Stimulated activated naive B cell treated with anti-CD40 and anti-IgM and Interleukin-4, amounts not matched to agents 10 μg/mL and 1 μg/mL and 100 μg/mL, for 72 hours (primary cell): Measurements from ENCODE around the gene CD68.
A peak's percentile ranks its signal among the peaks of the same experiment; 100 is the strongest.

Experiments used
- ATAC-seq, 2 donors: fragments of 150-1000 bp; cut with Tn5 transposase; replicated peaks; 2 replicates each; pipeline ENCODE4 v1.10.0; 2021; ENCODE audit warnings: moderate library complexity in 1 of 2
- DNase-seq: peaks from one replicate; pipeline ENCODE4 v3.0.0; 2021
- H3K27ac Mint-ChIP-seq: one replicate; pipeline ENCODE4 v1.8.0; 2022; ENCODE audit warnings: mild to moderate bottlenecking, mixed read lengths
- H3K27me3 Mint-ChIP-seq, 2 donors: one replicate each; pipeline ENCODE4 v1.8.0; 2022; ENCODE audit warnings: mixed read lengths in 2 of 2
- H3K36me3 Mint-ChIP-seq, 2 donors: one replicate each; pipeline ENCODE4 v1.8.0; 2022; ENCODE audit warnings: mixed read lengths in 2 of 2, mild to moderate bottlenecking in 1 of 2
- H3K4me1 Mint-ChIP-seq, 2 donors: one replicate each; pipeline ENCODE4 v1.8.0; 2022; ENCODE audit warnings: mixed read lengths in 2 of 2, mild to moderate bottlenecking in 1 of 2
- H3K4me3 Mint-ChIP-seq, 2 donors: one replicate each; pipeline ENCODE4 v1.8.0; 2022; ENCODE audit warnings: mild to moderate bottlenecking in 2 of 2, mixed read lengths in 2 of 2, moderate library complexity in 1 of 2
- H3K9me3 Mint-ChIP-seq, 2 donors: one replicate each; pipeline ENCODE4 v1.8.0; 2022; ENCODE audit warnings: mixed read lengths in 2 of 2, mild to moderate bottlenecking in 1 of 2

The CD68 gene

DNA sequence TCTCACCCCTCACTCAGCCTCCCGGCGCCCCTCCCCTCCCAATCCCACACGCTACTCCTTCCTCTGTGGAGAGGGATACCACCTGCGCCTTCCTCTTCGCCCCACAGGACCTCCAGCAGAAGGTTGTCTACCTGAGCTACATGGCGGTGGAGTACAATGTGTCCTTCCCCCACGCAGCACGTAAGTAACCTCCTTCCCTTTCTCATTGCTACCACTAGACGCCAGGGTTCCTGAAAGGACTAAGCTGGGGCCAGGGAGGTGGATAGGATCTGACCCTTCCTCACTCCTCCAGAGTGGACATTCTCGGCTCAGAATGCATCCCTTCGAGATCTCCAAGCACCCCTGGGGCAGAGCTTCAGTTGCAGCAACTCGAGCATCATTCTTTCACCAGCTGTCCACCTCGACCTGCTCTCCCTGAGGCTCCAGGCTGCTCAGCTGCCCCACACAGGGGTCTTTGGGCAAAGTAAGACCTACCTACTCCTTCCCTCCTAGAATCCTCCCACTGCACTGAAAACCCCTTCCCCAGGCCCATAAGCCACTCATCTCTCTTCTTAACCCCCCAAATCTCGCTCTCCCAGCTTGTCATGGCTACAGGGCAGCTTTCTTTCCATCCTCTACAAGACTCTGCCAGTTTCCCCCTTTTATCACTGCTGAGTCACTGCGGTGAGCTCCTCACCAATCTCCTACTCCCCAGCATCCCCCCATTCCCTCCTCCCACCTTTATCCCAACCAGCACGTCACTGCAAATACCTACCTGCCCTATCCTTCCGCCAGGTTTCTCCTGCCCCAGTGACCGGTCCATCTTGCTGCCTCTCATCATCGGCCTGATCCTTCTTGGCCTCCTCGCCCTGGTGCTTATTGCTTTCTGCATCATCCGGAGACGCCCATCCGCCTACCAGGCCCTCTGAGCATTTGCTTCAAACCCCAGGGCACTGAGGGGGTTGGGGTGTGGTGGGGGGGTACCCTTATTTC, 1.5 kb downstream of the CD68 start:
- DNase-seq = no peak
- no peak for ATAC-seq
- H3K36me3 Mint-ChIP-seq = peaks cover 70 to 85% of the 10 kb centered on the region in 2 donors

DNA sequence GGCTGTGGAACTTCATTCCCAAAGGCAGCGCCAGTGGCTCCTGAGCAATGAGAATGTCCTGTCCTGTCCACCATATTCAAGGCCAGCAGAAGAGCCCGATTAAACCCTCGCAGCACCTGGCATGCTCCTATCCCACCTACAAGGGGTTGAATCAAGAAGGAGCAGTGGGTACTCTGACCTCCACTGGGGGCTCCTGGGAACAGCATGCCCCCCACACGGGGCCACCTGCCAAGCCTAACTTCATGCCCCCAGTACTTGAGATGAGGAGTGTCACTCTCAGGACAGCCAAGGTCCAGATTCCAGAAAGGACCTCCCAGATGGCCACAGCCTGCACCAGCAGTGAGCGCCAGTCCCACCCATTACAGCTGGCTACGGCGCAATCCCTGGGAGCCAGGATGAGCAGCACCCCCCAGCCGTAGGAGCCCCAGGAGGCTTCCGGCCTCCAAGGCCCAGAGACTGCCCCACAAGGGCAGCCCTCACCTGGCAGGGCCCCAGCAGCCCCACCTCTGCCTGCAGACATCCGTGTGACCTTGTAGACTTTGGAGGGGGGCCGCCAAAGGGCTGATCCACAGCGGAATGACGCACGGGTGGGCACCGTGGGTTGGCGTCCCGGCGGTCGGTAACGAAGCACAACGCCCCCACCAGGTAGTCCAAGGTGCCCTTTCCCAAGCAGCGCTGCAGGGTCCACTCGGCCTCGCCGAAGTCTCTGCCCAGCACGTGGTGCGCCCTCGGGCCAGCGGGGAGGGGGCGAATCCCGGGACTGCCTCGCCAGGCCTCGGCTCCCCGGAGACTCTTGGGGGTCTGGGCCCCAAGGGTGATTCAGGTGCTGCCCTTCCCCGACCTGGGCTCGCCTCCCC, 3.2 kb downstream of the CD68 start:
- H3K27me3 Mint-ChIP-seq = no peaks in the 10 kb centered on the region
- H3K9me3 Mint-ChIP-seq = no peaks in the 10 kb centered on the region
- peak overlapping the region; percentile 95 to 97 for H3K4me3 Mint-ChIP-seq
- ATAC-seq (no peak), DNase-seq (no peak)
- peaks cover 65 to 79% of the 10 kb centered on the region in 2 donors for H3K36me3 Mint-ChIP-seq
- H3K27ac Mint-ChIP-seq = peak overlapping the region; percentile 100
- H3K4me1 Mint-ChIP-seq = peaks cover 52 to 82% of the 10 kb centered on the region in 2 donors

More for the DNA sequence above, 1.5 kb downstream of the CD68 start:
- Mint-ChIP-seq H3K4me1 (peaks cover 62 to 92% of the 10 kb centered on the region in 2 donors), H3K4me3 (peak overlapping the region; percentile 15 to 56), H3K27ac (peak overlapping the region; percentile 100), H3K9me3 (no peaks in the 10 kb centered on the region), H3K27me3 (no peaks in the 10 kb centered on the region)

DNA sequence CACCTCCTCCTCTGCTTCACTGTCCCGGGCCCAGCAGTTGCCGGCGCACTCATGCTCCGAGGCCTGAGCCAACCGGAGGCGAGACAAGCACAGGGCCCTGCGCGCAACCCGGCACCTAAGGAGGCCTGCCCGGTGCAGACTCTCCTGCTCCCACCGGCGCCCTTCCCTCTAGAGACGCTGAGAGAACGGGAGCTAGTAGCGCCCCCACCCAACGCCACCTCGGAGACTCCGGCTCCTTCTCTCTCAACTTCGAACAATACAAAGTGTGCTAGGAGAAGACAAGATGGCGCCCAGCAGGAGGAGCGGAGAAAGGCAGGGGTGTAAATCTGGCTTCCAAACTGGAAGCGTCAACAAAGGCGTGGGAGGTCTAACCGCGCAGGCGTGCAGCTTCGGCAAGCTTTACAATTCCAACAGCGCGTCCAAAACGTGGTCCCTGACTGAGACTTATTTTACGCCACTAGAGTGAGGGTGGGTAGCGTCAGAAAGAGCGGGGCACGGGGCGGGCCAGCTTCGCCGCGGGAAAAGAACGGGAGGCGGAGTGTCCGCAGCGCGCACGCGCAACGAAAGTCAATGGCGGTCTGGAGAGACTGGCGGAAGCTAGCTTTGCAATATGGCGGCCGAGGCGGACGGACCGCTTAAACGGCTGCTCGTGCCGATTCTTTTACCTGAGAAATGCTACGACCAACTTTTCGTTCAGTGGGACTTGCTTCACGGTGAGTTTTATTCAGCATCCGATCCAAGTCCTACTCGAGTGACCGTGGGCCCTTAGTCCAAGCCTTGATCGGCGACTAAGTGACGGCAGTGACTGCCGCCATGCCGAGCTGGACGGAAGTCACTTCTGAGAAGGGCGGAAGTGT, 4.0 kb downstream of the CD68 start, which contains the start of gene MPDU1:
Gene MPDU1 (plus strand): TSS at position 600 of the 857 bp plus-strand sequence. CDS start 11 bp downstream, at position 611.
- Mint-ChIP-seq H3K27ac (peak within 1 kb of the TSS; percentile 100), H3K36me3 (peaks cover 67 to 79% of the 10 kb centered on the region in 2 donors), H3K9me3 (no peaks in the 10 kb centered on the region), H3K4me1 (peaks cover 47 to 78% of the 10 kb centered on the region in 2 donors), H3K27me3 (no peaks in the 10 kb centered on the region), H3K4me3 (peak within 1 kb of the TSS; percentile 95 to 97)
- ATAC-seq (peak; percentile 75 to 80), DNase-seq (peak; percentile 95)

DNA sequence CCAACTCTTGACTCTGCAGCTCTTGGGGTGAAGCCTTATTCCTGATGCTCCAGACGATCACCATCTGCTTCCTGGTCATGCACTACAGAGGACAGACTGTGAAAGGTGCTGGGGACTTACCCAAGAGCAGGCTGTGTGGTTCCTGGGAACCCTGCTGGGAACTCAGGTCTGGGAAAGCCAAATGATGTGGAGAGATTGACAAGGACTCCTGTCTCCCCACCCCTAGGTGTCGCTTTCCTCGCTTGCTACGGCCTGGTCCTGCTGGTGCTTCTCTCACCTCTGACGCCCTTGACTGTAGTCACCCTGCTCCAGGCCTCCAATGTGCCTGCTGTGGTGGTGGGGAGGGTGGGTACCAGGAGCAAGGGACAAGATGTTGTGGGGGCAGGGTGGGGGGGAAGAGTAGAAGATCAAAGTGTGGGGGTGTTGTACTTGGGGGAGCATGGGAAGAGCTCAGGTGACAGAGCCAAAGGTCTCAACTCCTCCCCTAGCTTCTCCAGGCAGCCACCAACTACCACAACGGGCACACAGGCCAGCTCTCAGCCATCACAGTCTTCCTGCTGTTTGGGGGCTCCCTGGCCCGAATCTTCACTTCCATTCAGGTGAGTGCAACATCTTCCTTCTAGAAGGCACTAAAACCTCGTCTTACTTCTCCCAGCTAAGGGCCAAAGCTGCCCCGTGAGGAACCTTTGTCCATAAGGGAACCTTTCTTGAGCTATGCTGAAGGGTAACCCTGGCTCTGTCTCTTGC, 7.4 kb downstream of the CD68 start:
- Mint-ChIP-seq H3K27me3 (no peaks in the 10 kb centered on the region), H3K4me1 (peaks cover 20 to 60% of the 10 kb centered on the region in 2 donors), H3K36me3 (peaks cover 60 to 67% of the 10 kb centered on the region in 2 donors), H3K27ac (peak overlapping the region; percentile 59), H3K4me3 (no peak overlapping the region), H3K9me3 (no peaks in the 10 kb centered on the region)
- ATAC-seq (no peak), DNase-seq (no peak)

DNA sequence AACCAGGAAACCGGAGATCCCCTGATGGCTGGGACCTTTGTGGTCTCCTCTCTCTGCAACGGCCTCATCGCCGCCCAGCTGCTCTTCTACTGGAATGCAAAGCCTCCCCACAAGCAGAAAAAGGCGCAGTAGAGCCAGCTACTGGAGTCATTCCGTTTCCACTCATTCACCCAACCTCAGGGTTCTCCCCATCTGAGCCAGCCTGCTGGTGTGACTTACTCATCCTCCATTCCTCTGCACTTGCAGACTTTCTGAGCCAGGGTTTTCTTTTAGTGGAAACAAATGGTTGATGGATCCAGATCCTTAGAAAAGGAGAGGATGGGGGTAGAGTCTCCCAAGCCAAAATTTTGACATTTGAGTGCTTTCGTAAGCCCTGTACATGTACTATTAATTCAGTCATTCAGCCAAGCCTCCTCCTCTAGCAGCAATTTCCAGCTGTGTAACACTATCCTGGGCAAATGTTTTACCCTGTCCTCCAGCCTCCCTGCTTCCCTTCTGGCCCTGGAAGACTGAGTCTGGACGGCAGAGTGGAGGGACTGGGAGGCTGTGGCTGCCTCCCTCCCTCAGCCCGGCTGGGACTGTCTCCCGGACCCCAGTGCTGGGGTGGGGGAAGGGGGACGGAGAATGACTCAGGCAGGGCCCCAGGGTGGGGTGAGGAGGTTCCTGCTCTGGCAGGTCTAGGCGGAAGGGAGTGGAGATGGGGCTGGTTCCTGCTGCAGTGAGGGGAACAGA, 8.1 kb downstream of the CD68 start:
- DNase-seq (no peak), ATAC-seq (no peak)
- Mint-ChIP-seq H3K4me1 (peaks cover 13 to 53% of the 10 kb centered on the region in 2 donors), H3K4me3 (no peak overlapping the region), H3K27me3 (no peaks in the 10 kb centered on the region), H3K36me3 (peaks cover 54 to 67% of the 10 kb centered on the region in 2 donors), H3K9me3 (no peaks in the 10 kb centered on the region), H3K27ac (peak overlapping the region; percentile 59)

DNA sequence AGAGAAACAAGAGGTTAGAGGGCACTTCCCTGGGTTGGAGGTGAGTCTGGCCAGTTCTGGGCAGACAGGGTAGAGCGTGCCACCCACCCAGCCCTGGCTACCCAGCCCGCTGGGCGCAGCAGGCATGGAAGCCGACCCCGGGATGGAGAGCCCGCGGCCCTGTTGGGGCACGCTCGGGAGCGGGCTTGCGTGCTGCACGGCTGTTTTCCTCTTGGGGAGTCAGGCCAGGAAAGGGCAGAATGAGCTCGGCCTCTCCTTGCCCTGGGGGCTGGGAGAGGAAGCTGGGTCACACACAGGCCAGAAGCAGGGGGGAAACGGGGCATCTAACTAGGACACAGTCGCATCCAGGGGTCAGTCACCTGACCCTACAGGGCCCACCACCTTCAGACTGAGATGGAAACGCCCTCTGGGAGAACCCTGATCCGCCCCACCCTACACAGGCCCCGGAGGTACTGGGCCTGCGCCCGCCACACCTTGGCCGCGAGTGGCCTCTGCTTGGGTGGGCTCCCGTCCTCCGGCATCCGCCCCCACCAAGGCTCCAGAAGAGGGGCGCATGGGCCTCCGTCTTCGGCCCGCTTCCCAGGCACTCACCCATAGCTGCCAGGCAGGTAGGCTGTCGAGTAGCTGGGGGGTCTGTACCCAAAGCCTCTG, 9.2 kb downstream of the CD68 start:
- DNase-seq (no peak), ATAC-seq (no peak)
- Mint-ChIP-seq H3K27ac (no peak overlapping the region), H3K4me1 (peaks cover 8 to 45% of the 10 kb centered on the region in 2 donors), H3K9me3 (no peaks in the 10 kb centered on the region), H3K27me3 (no peaks in the 10 kb centered on the region), H3K36me3 (peaks cover 55 to 71% of the 10 kb centered on the region in 2 donors), H3K4me3 (no peak overlapping the region)

DNA sequence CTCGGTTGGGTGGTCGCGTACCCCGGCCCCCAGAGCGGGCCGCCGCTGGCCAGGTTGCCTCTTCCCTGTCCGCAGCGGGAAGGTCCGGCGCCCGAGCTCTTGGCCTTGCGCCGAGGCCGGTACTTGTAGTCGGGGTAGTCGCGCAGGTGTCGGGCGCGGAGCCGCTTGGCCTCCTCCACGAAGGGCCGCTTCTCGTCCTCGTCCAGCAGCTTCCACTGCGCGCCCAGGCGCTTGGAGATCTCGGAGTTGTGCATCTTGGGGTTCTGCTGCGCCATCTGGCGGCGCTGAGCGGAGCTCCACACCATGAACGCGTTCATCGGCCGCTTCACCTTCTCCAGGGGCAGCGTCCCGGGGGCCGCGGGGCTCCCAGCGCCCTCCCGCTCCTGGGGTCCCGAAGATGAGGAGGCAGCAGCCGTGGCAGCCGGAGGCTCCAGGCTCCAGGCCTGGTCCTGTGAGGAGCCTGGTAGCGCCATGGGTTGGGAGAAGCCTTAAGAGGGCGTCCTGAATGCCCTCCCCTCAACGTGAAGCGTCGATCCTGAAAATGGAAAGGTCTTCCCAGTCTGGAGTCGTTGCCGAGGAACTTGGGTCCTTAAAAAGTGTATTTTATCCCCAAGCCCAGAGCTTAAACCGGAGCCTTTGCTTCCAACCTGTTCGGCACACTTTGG, 9.9 kb downstream of the CD68 start:
- DNase-seq (peak; percentile 48), ATAC-seq (peak; percentile 90 to 92)
- Mint-ChIP-seq H3K4me3 (no peak overlapping the region), H3K27me3 (no peaks in the 10 kb centered on the region), H3K27ac (no peak overlapping the region), H3K36me3 (peaks cover 61 to 72% of the 10 kb centered on the region in 2 donors), H3K4me1 (peaks cover 8 to 43% of the 10 kb centered on the region in 2 donors), H3K9me3 (no peaks in the 10 kb centered on the region)

DNA sequence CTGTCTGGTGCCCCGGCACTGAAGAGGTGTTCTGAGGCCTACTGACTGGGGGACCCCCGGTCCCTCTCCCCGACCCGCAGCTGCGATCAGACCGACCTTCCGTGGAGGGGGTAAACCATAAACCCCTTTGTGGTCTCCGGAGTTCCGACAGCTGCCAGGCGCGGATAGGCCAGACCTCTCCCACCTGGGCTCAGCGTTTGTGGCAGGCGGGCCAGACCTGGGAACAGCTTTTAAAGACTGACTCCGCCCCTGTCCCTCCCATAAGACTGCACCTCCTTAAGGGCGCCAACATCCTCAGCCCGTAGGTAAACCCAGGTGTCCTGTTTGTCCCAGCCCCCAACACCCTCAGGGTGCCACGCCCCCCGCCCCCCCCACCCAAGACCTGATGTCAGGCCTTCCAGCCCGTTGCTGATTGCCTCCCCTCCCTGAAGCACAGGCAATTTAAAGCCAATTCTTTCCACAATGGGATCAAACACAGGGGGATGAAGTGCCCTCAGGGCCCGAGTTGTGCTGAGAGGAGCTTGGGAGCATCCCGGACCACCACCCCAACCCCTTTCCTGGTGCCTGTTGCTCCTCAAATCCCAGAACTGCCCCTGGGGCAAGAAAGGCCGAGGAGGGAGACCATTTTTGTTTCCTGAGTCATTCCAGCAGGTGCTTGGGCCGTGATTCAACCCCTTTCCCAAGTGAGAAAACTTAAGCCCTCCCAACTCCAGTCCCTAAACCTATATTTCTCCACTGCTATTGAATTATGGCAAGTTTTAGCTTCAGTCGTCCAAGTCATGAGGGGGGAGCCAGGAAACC, 10.7 kb downstream of the CD68 start, which contains the start of gene SOX15:
Gene SOX15 (minus strand): TSS at position 204 of the 801 bp plus-strand sequence. CDS start 418 bp downstream, outside the sequence.
- Mint-ChIP-seq H3K4me1 (peaks cover 3 to 35% of the 10 kb centered on the region in 2 donors), H3K27ac (peak within 1 kb of the TSS; percentile 51), H3K36me3 (peaks cover 56 to 70% of the 10 kb centered on the region in 2 donors), H3K4me3 (no peak within 1 kb of the TSS), H3K9me3 (no peaks in the 10 kb centered on the region), H3K27me3 (no peaks in the 10 kb centered on the region)
- peak in 1 of 2 donors; percentile 15 for ATAC-seq
- no peak for DNase-seq

DNA sequence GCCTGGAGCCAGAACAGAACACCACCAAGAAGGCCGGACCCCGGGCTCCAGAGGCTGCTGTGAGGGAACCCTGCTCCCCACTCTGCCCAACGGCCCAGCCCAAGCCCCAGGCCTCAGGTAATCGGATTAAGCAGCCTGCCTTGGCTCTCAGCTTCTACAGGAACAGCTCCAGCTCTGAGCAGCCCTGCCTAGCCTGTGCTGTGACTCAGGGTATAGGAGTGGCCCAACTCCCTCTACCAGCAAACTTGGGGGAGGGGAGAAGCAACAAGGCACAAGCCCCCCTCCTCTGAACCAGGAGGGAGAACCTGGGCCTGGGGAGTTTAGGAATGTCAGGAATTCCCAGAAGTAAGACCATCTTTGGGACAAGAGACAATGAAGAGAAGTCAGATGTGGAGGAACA, 11.3 kb downstream of the CD68 start:
- no peaks in the 10 kb centered on the region for H3K27me3 Mint-ChIP-seq
- H3K9me3 Mint-ChIP-seq = no peaks in the 10 kb centered on the region
- no peak overlapping the region for H3K4me3 Mint-ChIP-seq
- H3K4me1 Mint-ChIP-seq = peaks cover 2 to 29% of the 10 kb centered on the region in 2 donors
- DNase-seq (no peak), ATAC-seq (no peak)
- H3K27ac Mint-ChIP-seq = no peak overlapping the region
- H3K36me3 Mint-ChIP-seq = peaks cover 59 to 73% of the 10 kb centered on the region in 2 donors

DNA sequence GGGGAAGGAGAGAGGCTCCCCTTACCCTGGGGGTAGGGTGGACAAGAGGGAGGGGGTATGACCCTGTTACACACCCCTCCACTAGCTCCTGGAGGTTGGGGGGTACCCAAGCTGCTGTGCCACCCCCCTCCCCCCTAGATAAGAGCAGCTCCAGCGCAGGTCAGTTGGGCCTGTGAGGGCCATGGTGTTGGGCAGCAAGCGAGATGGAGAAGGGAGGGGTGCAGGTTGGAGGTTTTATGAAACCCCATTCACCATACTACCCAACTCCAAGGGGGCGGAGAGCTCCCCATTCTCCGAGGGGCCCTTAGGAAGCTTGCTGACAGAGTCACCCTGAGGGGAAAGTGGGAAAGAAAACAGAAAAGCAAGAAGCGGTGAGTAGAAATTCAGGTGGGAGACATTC, 12.2 kb downstream of the CD68 start:
- peaks cover 60 to 74% of the 10 kb centered on the region in 2 donors for H3K36me3 Mint-ChIP-seq
- no peak overlapping the region for H3K27ac Mint-ChIP-seq
- no peaks in the 10 kb centered on the region for H3K9me3 Mint-ChIP-seq
- ATAC-seq (no peak), DNase-seq (no peak)
- no peak overlapping the region for H3K4me3 Mint-ChIP-seq
- H3K27me3 Mint-ChIP-seq = no peaks in the 10 kb centered on the region
- peaks cover 0 to 26% of the 10 kb centered on the region in 2 donors for H3K4me1 Mint-ChIP-seq

DNA sequence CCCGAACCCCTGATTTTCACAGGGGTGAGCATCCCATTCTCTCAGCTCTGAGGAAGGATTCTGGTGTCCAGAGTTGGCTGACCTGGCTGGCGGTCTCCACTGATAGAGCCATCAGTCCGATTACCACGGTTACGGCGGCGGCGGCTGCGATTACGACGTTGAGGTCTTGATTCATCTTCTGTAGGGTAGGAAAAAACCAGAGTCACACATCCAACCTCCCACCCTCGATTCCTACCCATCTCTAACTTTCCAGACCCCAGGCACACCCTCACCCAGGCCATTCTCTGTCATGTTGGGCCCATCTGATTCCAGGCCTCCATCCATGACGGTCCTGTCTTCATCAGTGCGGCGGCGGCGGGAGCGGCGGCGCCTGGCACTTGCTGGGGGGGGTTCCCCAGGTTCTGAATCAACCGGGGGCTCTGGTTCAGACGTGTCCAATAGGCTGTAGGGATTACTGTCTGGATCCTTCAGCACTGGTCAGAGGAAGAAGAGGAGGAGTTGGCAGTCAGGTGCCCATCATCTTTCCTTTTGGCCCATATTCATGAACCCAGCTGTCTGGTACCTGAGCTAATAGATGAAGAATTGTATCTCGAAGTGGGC, 13.1 kb downstream of the CD68 start:
- ATAC-seq (no peak), DNase-seq (no peak)
- no peaks in the 10 kb centered on the region for H3K9me3 Mint-ChIP-seq
- no peak overlapping the region for H3K27ac Mint-ChIP-seq
- peaks cover 56 to 72% of the 10 kb centered on the region in 2 donors for H3K36me3 Mint-ChIP-seq
- H3K4me3 Mint-ChIP-seq = no peak overlapping the region
- no peaks in the 10 kb centered on the region for H3K27me3 Mint-ChIP-seq
- H3K4me1 Mint-ChIP-seq = peaks cover 0 to 21% of the 10 kb centered on the region in 2 donors
